NOMO-1 treated with DMSO at 0.1 percent for 48 hours (cell line): ENCODE results near the gene EFHD1.
"Not testable (repeated sequence)": the region's sequence is repeated elsewhere in the genome, so short reads cannot be mapped to it uniquely, and the experiment has no call there.

Experiments
- DNase-seq: peaks from one replicate; lab custom pipeline; 2025; ENCODE audit not compliant: unreplicated experiment; lab: John Stamatoyannopoulos, UW

Gene EFHD1

GRCh38 chr2:232689152-232689910 is 55.9 kb downstream of the EFHD1 start:
- DNase-seq, result no peak

DNA sequence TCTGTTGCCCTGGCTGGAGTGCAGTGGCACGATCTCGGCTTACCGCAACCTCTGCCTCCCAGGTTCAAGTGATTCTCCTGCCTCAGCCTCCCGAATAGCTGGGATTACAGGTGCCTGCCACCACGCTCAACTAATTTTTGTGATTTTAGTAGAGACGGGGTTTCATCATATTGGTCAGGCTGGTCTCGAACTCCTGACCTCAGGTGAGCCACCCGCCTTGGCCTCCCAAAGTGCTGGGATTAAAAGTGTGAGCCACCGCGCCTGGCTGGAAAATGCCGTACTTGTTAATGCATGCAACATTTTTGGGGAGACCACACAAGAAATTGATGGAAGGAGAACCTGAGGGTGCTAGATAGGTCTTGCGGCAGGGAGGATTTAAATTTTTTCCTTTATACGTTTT is 57.7 kb downstream of the EFHD1 start:
- not testable (repeated sequence) for DNase-seq

DNA sequence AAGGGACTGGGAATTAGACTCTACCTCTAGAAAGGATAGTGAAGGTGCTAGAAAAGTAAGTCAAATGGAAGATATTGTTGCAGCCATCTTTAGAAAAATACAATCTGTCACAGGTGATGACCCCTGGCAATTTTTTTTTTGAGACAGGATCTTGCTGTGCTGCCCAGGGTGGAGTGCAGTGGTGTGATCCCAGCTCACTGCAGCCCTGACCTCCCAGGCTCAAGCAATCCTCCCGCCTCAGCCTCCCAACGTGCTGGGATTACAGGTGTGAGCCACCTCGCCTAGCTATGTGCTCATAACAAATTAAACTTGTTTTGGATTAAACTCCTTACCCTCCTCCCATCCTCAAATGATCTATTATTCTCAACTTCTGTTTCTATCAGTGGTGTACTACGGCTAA is 59.9 kb downstream of the EFHD1 start:
- DNase-seq, result no peak

GRCh38 chr2:232696609-232697058 is 63.2 kb downstream of the EFHD1 start:
- DNase-seq, result no peak

DNA sequence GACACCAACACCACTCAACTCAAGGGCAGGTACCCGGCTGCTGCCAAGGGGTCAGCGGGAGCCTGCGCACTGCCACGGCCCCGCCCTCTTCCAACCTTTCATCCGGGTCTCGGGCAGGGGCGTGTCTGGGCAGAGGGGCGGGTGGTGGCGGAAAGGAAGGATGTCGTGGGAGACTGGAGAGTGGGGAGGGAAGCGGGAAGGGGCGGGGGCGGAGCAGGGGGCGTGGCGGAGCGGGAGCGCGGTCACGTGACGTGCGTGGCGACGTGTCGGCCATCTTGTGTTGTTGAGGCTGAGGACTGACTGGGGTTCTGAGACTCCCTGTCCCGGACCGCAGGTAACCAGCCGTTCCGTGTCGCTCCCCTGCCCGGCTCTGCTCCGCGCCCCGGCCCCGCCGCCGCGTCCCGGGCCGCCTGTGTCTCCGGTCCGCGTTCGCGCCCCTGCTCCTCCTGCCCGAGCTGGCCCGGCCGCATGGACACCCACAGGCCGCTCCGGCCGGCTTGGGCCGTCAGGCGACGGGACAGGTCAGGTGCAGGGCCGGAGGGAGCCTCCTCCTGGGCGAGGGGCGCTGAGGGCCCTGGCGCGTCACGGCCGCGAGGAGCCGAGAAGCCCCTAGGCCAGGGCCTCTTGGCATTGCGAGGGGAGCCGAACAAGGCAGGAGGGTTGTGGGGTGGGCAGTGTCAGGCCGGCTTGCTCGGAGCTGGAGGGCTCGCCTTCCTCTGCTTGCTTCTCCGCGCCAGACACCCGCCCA is 63.8 kb downstream of the EFHD1 start, which contains the start of gene GIGYF2:
Gene GIGYF2, plus strand, starts transcription at position 273 of the 748 bp plus-strand sequence. CDS start 37,867 bp downstream, outside the sequence.
- DNase-seq, result peak; percentile 95

- DNase-seq, result no peak
Measured at GRCh38 chr2:232697807-232698110, 64.4 kb downstream of the EFHD1 start.

- no peak for DNase-seq
Measured at GRCh38 chr2:232698556-232699091, 65.2 kb downstream of the EFHD1 start.

DNA sequence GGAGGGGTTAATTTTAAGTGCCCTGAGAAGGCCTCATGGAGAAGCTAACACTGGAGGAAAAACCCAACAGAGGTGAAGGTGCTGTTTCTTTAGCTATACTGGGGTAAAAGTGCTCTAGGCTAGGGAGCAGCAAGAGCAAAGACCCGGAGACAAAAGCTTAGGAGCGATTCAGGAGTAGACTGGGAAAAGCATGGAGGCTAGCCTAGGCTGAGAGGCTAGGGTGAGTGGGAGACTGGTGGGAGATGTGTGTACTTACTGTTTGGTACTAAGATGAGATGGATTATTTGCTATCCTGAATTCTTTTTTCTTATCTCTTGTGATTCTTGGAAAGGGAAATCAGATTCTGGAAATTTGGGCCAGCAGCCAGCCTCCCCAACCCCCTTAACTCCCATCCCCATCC is 65.7 kb downstream of the EFHD1 start:
- no peak for DNase-seq

DNA sequence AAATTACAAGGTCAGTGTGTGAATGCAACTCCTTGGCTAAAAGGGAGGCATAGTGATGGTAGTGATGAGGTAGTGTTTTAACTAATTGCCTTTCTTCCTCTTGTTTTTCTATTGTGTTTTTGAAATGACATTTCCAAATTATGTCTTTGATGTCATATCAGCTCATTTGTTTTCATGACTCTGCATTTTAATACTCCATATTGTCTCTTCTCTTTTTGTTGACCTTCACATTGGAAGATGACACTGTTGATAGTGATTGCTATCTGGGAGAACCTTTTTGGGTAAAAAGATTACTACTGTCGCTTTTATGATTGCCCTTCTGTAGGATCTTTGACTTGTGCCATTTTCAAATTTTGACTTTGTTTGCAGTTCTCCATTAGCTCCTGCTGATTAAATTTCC is 66.8 kb downstream of the EFHD1 start:
- DNase-seq, result no peak

GRCh38 chr2:232707076-232707475 is 73.7 kb downstream of the EFHD1 start:
- no peak for DNase-seq

DNA sequence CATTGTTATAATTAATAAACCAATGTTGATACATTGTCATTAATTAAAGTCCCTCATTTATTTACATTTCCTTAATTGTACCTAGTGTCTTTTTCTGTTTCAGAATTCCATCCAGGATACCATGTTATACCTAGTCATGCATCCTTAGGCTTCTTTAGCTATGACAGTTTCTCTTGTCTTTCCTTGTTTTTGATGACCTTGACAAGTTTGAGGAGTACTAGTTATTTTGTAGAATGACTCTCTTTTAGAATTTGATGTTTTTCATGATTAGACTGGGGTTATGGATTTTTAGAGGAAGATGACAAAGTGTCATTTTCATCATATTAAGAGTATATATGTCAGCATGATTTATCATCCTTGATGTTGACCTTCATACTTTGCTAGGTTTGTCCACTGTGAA is 80.1 kb downstream of the EFHD1 start:
- no peak for DNase-seq

DNA sequence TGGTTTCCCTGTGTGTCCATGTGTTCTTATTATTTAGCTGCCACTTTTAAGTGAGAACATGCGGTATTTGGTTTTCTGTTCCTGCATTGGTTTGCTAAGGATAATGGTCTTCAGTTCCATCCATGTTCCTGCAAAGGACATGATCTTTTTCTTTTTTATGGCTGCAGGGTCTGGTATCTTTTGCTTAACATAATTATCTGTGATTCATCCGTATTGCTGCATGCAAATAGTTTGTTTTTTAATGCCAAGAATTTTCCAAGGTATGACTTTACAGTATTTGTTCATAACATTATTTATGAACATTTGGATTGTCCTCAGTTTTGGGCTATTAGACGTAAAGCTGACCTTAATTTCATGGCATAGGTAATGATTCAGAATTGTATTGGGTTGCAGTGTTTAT is 81.6 kb downstream of the EFHD1 start:
- no peak for DNase-seq

DNA sequence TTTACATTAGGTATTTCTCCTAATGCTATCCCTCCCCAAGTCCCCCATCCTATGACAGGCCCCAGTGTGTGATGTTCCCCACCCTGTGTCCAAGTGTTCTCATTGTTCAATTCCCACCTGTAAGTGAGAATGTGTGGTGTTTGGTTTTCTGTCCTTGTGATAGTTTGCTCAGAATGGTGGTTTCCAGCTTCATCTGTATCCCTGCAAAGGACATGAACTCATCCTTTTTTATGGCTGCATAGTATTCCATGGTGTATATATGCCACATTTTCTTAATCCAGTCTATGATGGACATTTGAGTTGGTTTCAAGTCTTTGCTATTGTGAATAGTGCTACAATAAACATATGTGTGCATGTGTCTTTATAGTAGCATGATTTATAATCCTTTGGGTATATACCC is 86.7 kb downstream of the EFHD1 start:
- DNase-seq, result not testable (repeated sequence)

GRCh38 chr2:232721261-232721660 is 87.9 kb downstream of the EFHD1 start:
- no peak for DNase-seq

- no peak for DNase-seq
Measured at GRCh38 chr2:232721882-232722281, 88.5 kb downstream of the EFHD1 start.

DNA sequence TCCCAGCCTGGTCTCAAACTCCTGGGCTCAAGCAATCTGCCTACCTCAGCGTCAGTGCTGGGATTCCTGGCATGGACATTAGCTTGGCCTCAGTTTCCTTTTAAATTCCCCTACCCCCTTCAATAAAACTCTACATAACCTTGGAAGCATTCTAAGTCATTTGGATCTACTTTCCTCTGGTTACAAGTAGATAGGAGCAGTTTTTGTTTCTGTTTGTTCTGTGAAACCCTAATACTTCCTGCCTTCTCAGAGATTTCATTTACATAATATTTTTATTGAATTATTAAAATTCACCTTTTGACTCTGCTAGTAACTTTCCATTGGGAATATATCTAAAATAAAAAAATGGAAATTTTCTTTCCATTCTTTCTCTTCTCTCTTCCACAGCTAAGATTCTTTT is 89.6 kb downstream of the EFHD1 start:
- no peak for DNase-seq

DNA sequence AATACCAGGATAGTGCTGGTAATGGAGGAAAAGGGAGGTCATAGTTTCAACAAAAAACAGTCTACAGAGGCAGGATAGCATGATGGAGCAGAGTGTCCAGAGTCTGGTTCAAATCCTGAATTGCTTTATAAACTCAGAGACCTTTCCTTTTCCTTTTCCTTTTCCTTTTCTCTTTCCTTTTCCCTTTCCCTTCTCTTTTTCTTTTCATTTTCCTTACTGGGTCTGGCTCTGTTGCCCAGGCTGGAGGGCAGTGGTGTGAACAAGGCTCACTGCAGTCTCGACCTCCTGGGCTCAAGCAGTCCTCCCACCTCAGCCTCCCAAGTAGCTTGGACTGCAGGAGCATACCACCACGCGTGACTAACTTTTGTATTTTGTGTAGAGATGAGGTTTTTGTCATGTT is 95.4 kb downstream of the EFHD1 start:
- no peak for DNase-seq

GRCh38 chr2:232731470-232731869 is 98.1 kb downstream of the EFHD1 start:
- no peak for DNase-seq
